Mononuclear cell (primary cell): Measurements from ENCODE around the gene AK1. TPM values are rescaled to one million over a fixed set of nuclear protein-coding genes. Genes with fewer than 3 reads are reported as not detected.
"Not testable (repeated sequence)": the region's sequence is repeated elsewhere in the genome, so short reads cannot be mapped to it uniquely, and the experiment has no call there.

Experiments used
- H3K27me3 ChIP-seq: 2 replicates; pipeline ENCODE4 v1.6.0; 2011; ENCODE audit warnings: low read length, control low read depth; ENCODE audit not compliant: insufficient read depth
- H3K4me1 ChIP-seq: 2 replicates; pipeline ENCODE4 v1.5.1; 2011; ENCODE audit warnings: mild to moderate bottlenecking, low read length, control low read depth; ENCODE audit not compliant: insufficient read depth
- H3K4me3 ChIP-seq: 2 replicates; pipeline ENCODE4 v1.5.1; 2011; ENCODE audit warnings: mild to moderate bottlenecking, low read length, moderate library complexity
- H3K9me3 ChIP-seq: 2 replicates; pipeline ENCODE4 v1.5.1; 2011; ENCODE audit warnings: low read depth, mild to moderate bottlenecking, control low read depth, low read length
- total RNA-seq: library from RNA; depleted of rRNA; stranded (reverse); fragments of >200 nt; gene quantifications from one replicate; pipeline ENCODE4 v1.2.3, GENCODE V29; 2012

AK1 gene
- total RNA-seq, 1 donor, result 3.7 TPM

GRCh38 chr9:127883959-127884358 is 6.5 kb upstream of the AK1 start:
- Histone ChIP-seq H3K27me3 (no peaks in the 10 kb centered on the region), H3K4me3 (no peak overlapping the region), H3K4me1 (no peaks in the 10 kb centered on the region), H3K9me3 (no peaks in the 10 kb centered on the region)

GRCh38 chr9:127881715-127882114 is 4.2 kb upstream of the AK1 start:
- H3K27me3 ChIP-seq, H3K4me3 ChIP-seq, H3K9me3 ChIP-seq, H3K4me1 ChIP-seq: not testable (repeated sequence)

- Histone ChIP-seq H3K9me3 (no peaks in the 10 kb centered on the region), H3K27me3 (peaks cover 2% of the 10 kb centered on the region), H3K4me1 (no peaks in the 10 kb centered on the region), H3K4me3 (no peak overlapping the region)
Observed at GRCh38 chr9:127880143-127880542, 2.7 kb upstream of the AK1 start.

GRCh38 chr9:127878652-127879390 is 1.3 kb upstream of the AK1 start:
- no peak overlapping the region for H3K4me3 ChIP-seq

GRCh38 chr9:127878001-127878651 is 651 bp upstream of the AK1 start:
- Histone ChIP-seq H3K4me1 (no peaks in the 10 kb centered on the region), H3K27me3 (peaks cover 2% of the 10 kb centered on the region), H3K9me3 (no peaks in the 10 kb centered on the region), H3K4me3 (no peak overlapping the region)

More at GRCh38 chr9:127878652-127879390, 1.3 kb upstream of the AK1 start:
- H3K4me1 ChIP-seq, result no peaks in the 10 kb centered on the region
- H3K27me3 ChIP-seq, result peaks cover 2% of the 10 kb centered on the region
- no peaks in the 10 kb centered on the region for H3K9me3 ChIP-seq

- no peaks in the 10 kb centered on the region for H3K4me1 ChIP-seq
- peaks cover 2% of the 10 kb centered on the region for H3K27me3 ChIP-seq
- no peak overlapping the region for H3K4me3 ChIP-seq
- no peaks in the 10 kb centered on the region for H3K9me3 ChIP-seq
Observed at GRCh38 chr9:127876764-127877562, 512 bp downstream of the AK1 start.

- peaks cover 2% of the 10 kb centered on the region for H3K27me3 ChIP-seq
- H3K4me3 ChIP-seq, result no peak overlapping the region
- no peaks in the 10 kb centered on the region for H3K9me3 ChIP-seq
- H3K4me1 ChIP-seq, result no peaks in the 10 kb centered on the region
Observed at GRCh38 chr9:127876026-127876763, 1.3 kb downstream of the AK1 start.

GRCh38 chr9:127875306-127875966 is 2.0 kb downstream of the AK1 start:
- H3K4me1 ChIP-seq, result no peaks in the 10 kb centered on the region
- H3K27me3 ChIP-seq, result peaks cover 2% of the 10 kb centered on the region
- H3K9me3 ChIP-seq, result no peaks in the 10 kb centered on the region

GRCh38 chr9:127874301-127875221 is 2.9 kb downstream of the AK1 start:
- no peaks in the 10 kb centered on the region for H3K4me1 ChIP-seq
- no peak overlapping the region for H3K4me3 ChIP-seq
- H3K27me3 ChIP-seq, result peaks cover 2% of the 10 kb centered on the region
- H3K9me3 ChIP-seq, result no peaks in the 10 kb centered on the region

More at GRCh38 chr9:127875306-127875966, 2.0 kb downstream of the AK1 start:
- no peak overlapping the region for H3K4me3 ChIP-seq

GRCh38 chr9:127873886-127874285 is 3.6 kb downstream of the AK1 start:
- H3K27me3 ChIP-seq, result peaks cover 2% of the 10 kb centered on the region
- H3K4me3 ChIP-seq, result no peak overlapping the region
- no peaks in the 10 kb centered on the region for H3K4me1 ChIP-seq
- H3K9me3 ChIP-seq, result no peaks in the 10 kb centered on the region

- H3K27me3 ChIP-seq, result peaks cover 2% of the 10 kb centered on the region
- no peak overlapping the region for H3K4me3 ChIP-seq
- H3K4me1 ChIP-seq, result no peaks in the 10 kb centered on the region
- H3K9me3 ChIP-seq, result no peaks in the 10 kb centered on the region
Observed at GRCh38 chr9:127873223-127873691, 4.2 kb downstream of the AK1 start.

- H3K4me3 ChIP-seq, result no peak overlapping the region
- no peaks in the 10 kb centered on the region for H3K27me3 ChIP-seq
- H3K9me3 ChIP-seq, result no peaks in the 10 kb centered on the region
- H3K4me1 ChIP-seq, result no peaks in the 10 kb centered on the region
Observed at GRCh38 chr9:127872369-127873222, 4.9 kb downstream of the AK1 start.

GRCh38 chr9:127871531-127871930 is 5.9 kb downstream of the AK1 start:
- Histone ChIP-seq H3K27me3 (no peaks in the 10 kb centered on the region), H3K4me1 (no peaks in the 10 kb centered on the region), H3K9me3 (no peaks in the 10 kb centered on the region), H3K4me3 (no peak overlapping the region)
